K562 (cell line): Measurements from ENCODE around the gene LYPD5. TPM values are rescaled to one million over a fixed set of nuclear protein-coding genes. Genes with fewer than 3 reads are reported as not detected.
A peak's percentile ranks its signal among the peaks of the same experiment; 100 is the strongest.

Experiments
- GABPB1 ChIP-seq: sonication (generic); formaldehyde crosslinking; IDR thresholded peaks from 2 replicates; pipeline ENCODE4 v1.8.0; 2022; ENCODE audit warnings: mild to moderate bottlenecking, missing genetic modification reagents
- NFIC ChIP-seq: fragments of 450-650 bp; IDR thresholded peaks from 2 replicates; pipeline ENCODE4 v1.6.1; 2017; ENCODE audit warnings: mild to moderate bottlenecking, inconsistent platforms
- PCBP1 ChIP-seq: fragments of 200-400 bp; formaldehyde crosslinking; IDR thresholded peaks from 2 replicates; pipeline ENCODE4 v1.6.1; 2018; ENCODE audit warnings: mild to moderate bottlenecking, low read depth, low read length; ENCODE audit not compliant: poor library complexity, severe bottlenecking
- POLR2A ChIP-seq: fragments of 450-650 bp; conservative IDR thresholded peaks from 2 replicates; pipeline ENCODE4 v1.6.1; 2016
- SMARCC2 ChIP-seq: fragments of 450-650 bp; IDR thresholded peaks from 2 replicates; pipeline ENCODE4 v1.6.1; 2017; ENCODE audit warnings: antibody characterized with exemption, moderate library complexity, mild to moderate bottlenecking, low read depth
- ZNF143 ChIP-seq: sonication (generic); formaldehyde crosslinking; IDR thresholded peaks from 2 replicates; pipeline ENCODE4 v1.9.0; 2022; ENCODE audit warnings: mild to moderate bottlenecking, missing genetic modification reagents
- ZNF263 ChIP-seq: sonication (generic); formaldehyde crosslinking; IDR thresholded peaks from 2 replicates; pipeline ENCODE4 v1.8.0; 2022; ENCODE audit warnings: mild to moderate bottlenecking, missing genetic modification reagents, borderline replicate concordance
- ZNF586 ChIP-seq: fragments of 450-650 bp; formaldehyde crosslinking; conservative IDR thresholded peaks from 2 replicates; pipeline ENCODE4 v1.4.0; 2020; ENCODE audit warnings: mild to moderate bottlenecking, moderate library complexity
- polyA plus RNA-seq, 8 experiments: library from polyadenylated mRNA; depleted of rRNA in 4 of 8; stranded (reverse) in 5 of 8; unstranded in 3 of 8; fragments of >200 nt; fragmentation: Nextera tagmentation in 2 of 8; fragmentation: Illumina TruSeq in 1 of 8; extraction: Ambion mirVana in 2 of 8; extraction: Trizol in 1 of 8; gene quantifications; 2 replicates each; pipeline versions ENCODE4 v1.2.1 to v1.2.3, GENCODE V29; 2011 to 2014; ENCODE audit warnings: inconsistent platforms in 1 of 8, missing spikeins in 1 of 8
- total RNA-seq, 7 experiments: library from RNA; depleted of rRNA in 6 of 7; stranded (reverse); fragments of >200 nt in 6 of 7; fragmentation: Illumina TruSeq in 2 of 7; extraction: Trizol in 2 of 7; gene quantifications; 2 replicates each; pipeline versions ENCODE4 v1.2.1 to v1.2.3, GENCODE V29; 2011 to 2021; ENCODE audit warnings: low replicate concordance in 1 of 7
- TF ChIP-seq, protein P1 (sequence below): sonication (generic); formaldehyde crosslinking; IDR thresholded peaks from 2 replicates; pipeline ENCODE4 v1.8.0; 2023; ENCODE audit warnings: mild to moderate bottlenecking, missing genetic modification reagents
- TF ChIP-seq, protein P2 (sequence below): fragments of 450-650 bp; formaldehyde crosslinking; IDR thresholded peaks from 2 replicates; pipeline ENCODE4 v1.4.0; 2020; ENCODE audit warnings: mild to moderate bottlenecking, mixed read lengths
- TF ChIP-seq, protein P3 (sequence below): fragments of 250-450 bp; sonication (Bioruptor Pico); IDR thresholded peaks from 2 replicates; pipeline ENCODE4 v1.5.1; 2021; ENCODE audit warnings: mild to moderate bottlenecking
- TF ChIP-seq, protein P4 (sequence below), 2 experiments: fragments of 250-450 bp in 1 of 2; fragments of 450-650 bp in 1 of 2; sonication (Bioruptor Pico) in 1 of 2; IDR thresholded peaks; 2 replicates each; pipeline versions ENCODE4 v1.6.1 to v1.8.0; 2016 to 2021; ENCODE audit warnings: mild to moderate bottlenecking in 2 of 2, moderate library complexity in 2 of 2, missing compliant biosample characterization in 1 of 2, missing genetic modification characterization in 1 of 2
- TF ChIP-seq, protein P5 (sequence below), 2 experiments: fragments of 450-650 bp; conservative IDR thresholded peaks; 2 replicates each; pipeline ENCODE4 v1.6.1; 2017; ENCODE audit warnings: mild to moderate bottlenecking in 2 of 2, moderate library complexity in 2 of 2

LYPD5 gene
- total and polyA plus RNA-seq, 9 of the 15 experiments (the other 6 are each of a cell fraction or from before 2014, with no cell fraction given), result 0.03 to 0.22 (median 0.10) TPM; not detected in 3

DNA sequence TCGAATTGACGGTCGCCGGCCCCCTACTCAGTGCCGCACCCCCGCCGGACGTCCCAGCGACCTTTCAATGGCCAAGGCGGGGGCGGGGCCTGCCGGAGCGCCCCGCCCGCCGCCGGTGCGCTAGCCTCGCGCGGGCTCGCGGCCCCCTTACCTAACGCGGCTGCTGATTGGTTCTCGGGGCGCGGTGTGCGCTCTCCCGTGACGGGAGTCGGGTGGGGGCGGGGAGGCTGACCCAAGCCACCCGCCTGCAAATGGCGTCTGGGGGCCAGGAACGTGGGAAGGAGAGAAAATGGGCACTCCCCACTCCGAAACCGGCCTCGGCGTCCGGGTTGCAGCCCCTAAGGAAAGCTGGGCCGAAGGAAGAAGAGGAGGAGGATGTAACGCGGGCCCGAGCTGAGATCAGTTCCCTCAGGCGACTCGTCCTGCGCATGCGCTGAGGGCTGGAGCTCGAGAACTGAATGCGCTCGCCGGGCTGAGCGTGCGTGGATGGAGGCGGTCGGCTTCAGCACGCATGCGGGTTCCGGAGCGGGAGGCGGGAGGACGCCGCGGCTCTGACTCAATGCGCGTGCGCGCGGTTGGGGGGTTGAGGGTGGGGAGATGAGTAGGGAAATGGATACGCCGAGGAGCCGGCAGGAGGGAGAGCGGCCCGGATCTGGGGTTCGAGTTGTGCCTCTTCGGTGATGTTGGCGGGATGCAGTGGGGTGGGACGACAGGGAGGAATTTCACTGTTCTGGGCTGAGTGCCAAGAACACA, 47.6 kb downstream of the LYPD5 start, which contains the start of gene SMG9 (continued):
- TF ChIP-seq, protein P1, sequence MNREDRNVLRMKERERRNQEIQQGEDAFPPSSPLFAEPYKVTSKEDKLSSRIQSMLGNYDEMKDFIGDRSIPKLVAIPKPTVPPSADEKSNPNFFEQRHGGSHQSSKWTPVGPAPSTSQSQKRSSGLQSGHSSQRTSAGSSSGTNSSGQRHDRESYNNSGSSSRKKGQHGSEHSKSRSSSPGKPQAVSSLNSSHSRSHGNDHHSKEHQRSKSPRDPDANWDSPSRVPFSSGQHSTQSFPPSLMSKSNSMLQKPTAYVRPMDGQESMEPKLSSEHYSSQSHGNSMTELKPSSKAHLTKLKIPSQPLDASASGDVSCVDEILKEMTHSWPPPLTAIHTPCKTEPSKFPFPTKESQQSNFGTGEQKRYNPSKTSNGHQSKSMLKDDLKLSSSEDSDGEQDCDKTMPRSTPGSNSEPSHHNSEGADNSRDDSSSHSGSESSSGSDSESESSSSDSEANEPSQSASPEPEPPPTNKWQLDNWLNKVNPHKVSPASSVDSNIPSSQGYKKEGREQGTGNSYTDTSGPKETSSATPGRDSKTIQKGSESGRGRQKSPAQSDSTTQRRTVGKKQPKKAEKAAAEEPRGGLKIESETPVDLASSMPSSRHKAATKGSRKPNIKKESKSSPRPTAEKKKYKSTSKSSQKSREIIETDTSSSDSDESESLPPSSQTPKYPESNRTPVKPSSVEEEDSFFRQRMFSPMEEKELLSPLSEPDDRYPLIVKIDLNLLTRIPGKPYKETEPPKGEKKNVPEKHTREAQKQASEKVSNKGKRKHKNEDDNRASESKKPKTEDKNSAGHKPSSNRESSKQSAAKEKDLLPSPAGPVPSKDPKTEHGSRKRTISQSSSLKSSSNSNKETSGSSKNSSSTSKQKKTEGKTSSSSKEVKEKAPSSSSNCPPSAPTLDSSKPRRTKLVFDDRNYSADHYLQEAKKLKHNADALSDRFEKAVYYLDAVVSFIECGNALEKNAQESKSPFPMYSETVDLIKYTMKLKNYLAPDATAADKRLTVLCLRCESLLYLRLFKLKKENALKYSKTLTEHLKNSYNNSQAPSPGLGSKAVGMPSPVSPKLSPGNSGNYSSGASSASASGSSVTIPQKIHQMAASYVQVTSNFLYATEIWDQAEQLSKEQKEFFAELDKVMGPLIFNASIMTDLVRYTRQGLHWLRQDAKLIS, result peak; percentile 16; the same call in 1 of the 2 replicates
- TF ChIP-seq POLR2A (peak; percentile 98), PCBP1 (peak; percentile 16), NFIC (peak; percentile 94), GABPB1 (peak; percentile 43; the same call in 1 of the 2 replicates), SMARCC2 (no peak), ZNF586 (CRISPR knock-in tag) (no peak), ZNF263 (peak; percentile 61; the same call in 1 of the 2 replicates), ZNF143 (CRISPR knock-in tag) (no peak)
- TF ChIP-seq, protein P2, sequence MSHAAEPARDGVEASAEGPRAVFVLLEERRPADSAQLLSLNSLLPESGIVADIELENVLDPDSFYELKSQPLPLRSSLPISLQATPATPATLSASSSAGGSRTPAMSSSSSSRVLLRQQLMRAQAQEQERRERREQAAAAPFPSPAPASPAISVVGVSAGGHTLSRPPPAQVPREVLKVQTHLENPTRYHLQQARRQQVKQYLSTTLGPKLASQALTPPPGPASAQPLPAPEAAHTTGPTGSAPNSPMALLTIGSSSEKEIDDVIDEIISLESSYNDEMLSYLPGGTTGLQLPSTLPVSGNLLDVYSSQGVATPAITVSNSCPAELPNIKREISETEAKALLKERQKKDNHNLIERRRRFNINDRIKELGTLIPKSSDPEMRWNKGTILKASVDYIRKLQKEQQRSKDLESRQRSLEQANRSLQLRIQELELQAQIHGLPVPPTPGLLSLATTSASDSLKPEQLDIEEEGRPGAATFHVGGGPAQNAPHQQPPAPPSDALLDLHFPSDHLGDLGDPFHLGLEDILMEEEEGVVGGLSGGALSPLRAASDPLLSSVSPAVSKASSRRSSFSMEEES (CRISPR knock-in tag), result no peak
- TF ChIP-seq, protein P3, sequence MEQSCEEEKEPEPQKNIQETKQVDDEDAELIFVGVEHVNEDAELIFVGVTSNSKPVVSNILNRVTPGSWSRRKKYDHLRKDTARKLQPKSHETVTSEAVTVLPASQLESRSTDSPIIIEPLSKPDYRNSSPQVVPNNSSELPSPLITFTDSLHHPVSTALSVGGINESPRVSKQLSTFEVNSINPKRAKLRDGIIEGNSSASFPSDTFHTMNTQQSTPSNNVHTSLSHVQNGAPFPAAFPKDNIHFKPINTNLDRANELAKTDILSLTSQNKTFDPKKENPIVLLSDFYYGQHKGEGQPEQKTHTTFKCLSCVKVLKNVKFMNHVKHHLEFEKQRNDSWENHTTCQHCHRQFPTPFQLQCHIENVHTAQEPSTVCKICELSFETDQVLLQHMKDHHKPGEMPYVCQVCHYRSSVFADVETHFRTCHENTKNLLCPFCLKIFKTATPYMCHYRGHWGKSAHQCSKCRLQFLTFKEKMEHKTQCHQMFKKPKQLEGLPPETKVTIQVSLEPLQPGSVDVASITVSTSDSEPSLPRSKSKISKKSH (CRISPR knock-in tag), result no peak
- TF ChIP-seq, protein P4, sequence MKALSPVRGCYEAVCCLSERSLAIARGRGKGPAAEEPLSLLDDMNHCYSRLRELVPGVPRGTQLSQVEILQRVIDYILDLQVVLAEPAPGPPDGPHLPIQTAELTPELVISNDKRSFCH (CRISPR knock-in tag; IDR thresholded peaks at IDR 0.05), result no peak
- TF ChIP-seq, protein P4 (tag; IDR thresholded peaks at IDR 0.05), result peak; percentile 40; the same call in 1 of the 2 replicates
- TF ChIP-seq, protein P5, sequence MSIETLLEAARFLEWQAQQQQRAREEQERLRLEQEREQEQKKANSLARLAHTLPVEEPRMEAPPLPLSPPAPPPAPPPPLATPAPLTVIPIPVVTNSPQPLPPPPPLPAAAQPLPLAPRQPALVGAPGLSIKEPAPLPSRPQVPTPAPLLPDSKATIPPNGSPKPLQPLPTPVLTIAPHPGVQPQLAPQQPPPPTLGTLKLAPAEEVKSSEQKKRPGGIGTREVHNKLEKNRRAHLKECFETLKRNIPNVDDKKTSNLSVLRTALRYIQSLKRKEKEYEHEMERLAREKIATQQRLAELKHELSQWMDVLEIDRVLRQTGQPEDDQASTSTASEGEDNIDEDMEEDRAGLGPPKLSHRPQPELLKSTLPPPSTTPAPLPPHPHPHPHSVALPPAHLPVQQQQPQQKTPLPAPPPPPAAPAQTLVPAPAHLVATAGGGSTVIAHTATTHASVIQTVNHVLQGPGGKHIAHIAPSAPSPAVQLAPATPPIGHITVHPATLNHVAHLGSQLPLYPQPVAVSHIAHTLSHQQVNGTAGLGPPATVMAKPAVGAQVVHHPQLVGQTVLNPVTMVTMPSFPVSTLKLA (conservative IDR thresholded peaks at IDR 0.05), result peak; percentile 60 to 66; a peak in 3 of 4 replicates
